ENCODE results near the gene CCDC188. TPM values are rescaled to one million over a fixed set of nuclear protein-coding genes. Genes with fewer than 3 reads are reported as not detected.

Gene CCDC188
- total and polyA plus RNA-seq, 12 donors = 0.30 to 19.0 (median 0.77) TPM; not detected in 2

- intact Hi-C loops (cut with DNase I) = no loop called here
- no peaks in the 10 kb centered on the region for H3K9me3 ChIP-seq (replicated peaks in 1 of 3)
- H3K27me3 ChIP-seq = peaks cover 7% of the 10 kb centered on the region
- TF ChIP-seq CTCF (IDR thresholded peaks at IDR 0.05) (no peak), POLR2A (IDR thresholded peaks at IDR 0.05) (no peak)
- 62 to 69% (median 64%) methylated on average over 4 to 10 of the region's 10 CpGs for WGBS, 4 donors
- H3K27ac ChIP-seq = no peak overlapping the region
- H3K4me1 ChIP-seq (replicated peaks in 1 of 2) = no peaks in the 10 kb centered on the region
- DNase-seq = no peak
- no peak overlapping the region for H3K4me3 ChIP-seq
- H3K36me3 ChIP-seq (replicated peaks in 1 of 2) = no peaks in the 10 kb centered on the region
Observed at GRCh38 chr22:20186183-20186870, 35.5 kb upstream of the CCDC188 start.

- 69 to 92% (median 75%) methylated on average over 2 to 6 of the region's 6 CpGs for WGBS, 4 donors
- TF ChIP-seq POLR2A (IDR thresholded peaks at IDR 0.05) (no peak), CTCF (IDR thresholded peaks at IDR 0.05) (no peak)
- Histone ChIP-seq H3K27me3 (peaks cover 7% of the 10 kb centered on the region), H3K4me1 (replicated peaks in 1 of 2) (no peaks in the 10 kb centered on the region), H3K4me3 (no peak overlapping the region), H3K36me3 (replicated peaks in 1 of 2) (no peaks in the 10 kb centered on the region), H3K9me3 (replicated peaks in 1 of 3) (no peaks in the 10 kb centered on the region), H3K27ac (no peak overlapping the region)
- intact Hi-C loops (cut with DNase I) = no loop called here
- no peak for DNase-seq
Observed at GRCh38 chr22:20185750-20186149, 34.9 kb upstream of the CCDC188 start.

- 66 to 85% (median 74%) methylated on average over 1 to 18 of the region's 18 CpGs for WGBS, 4 donors
Observed at GRCh38 chr22:20184501-20185165, 33.8 kb upstream of the CCDC188 start.

More at GRCh38 chr22:20184501-20185165, 33.8 kb upstream of the CCDC188 start:
- Histone ChIP-seq H3K27me3 (peaks cover 7% of the 10 kb centered on the region), H3K4me3 (no peak overlapping the region), H3K27ac (no peak overlapping the region), H3K4me1 (replicated peaks in 1 of 2) (no peaks in the 10 kb centered on the region), H3K9me3 (replicated peaks in 1 of 3) (no peaks in the 10 kb centered on the region), H3K36me3 (replicated peaks in 1 of 2) (no peaks in the 10 kb centered on the region)
- TF ChIP-seq POLR2A (IDR thresholded peaks at IDR 0.05) (no peak), CTCF (IDR thresholded peaks at IDR 0.05) (no peak)
- DNase-seq = no peak
- intact Hi-C loops (cut with DNase I) = no loop called here

All from adrenal gland (tissue), 12 donors.